B cell (primary cell): ENCODE data around the gene ESYT2. TPM values are rescaled to one million over a fixed set of nuclear protein-coding genes. Genes with fewer than 3 reads are reported as not detected.

ENCODE experiments used
- ATAC-seq: fragments of 200-7000 bp; cut with Tn5 transposase; one replicate; pipeline ENCODE4 v1.10.0; 2021; ENCODE audit warnings: low read depth, mild to moderate bottlenecking, moderate number of reproducible peaks, moderate library complexity
- CTCF ChIA-PET: fragments of 350-600 bp; sonication (Branson Sonifier 250); formaldehyde crosslinking; loops from one replicate; lab custom pipeline; 2021; ENCODE audit warnings: antibody characterized with exemption, inconsistent platforms; lab: Charles Lee
- POLR2A ChIA-PET: fragments of 350-600 bp; sonication (Branson Sonifier 250); formaldehyde crosslinking; loops from one replicate; lab custom pipeline; 2021; ENCODE audit warnings: antibody characterized with exemption; lab: Charles Lee
- DNase-seq: peaks from one replicate; pipeline ENCODE4 v3.0.0; 2013
- H2AFZ ChIP-seq: 2 replicates; pipeline ENCODE4 v1.6.1; 2012; ENCODE audit warnings: mild to moderate bottlenecking, low read depth, low read length; ENCODE audit not compliant: insufficient read depth, poor library complexity, severe bottlenecking
- H3K27ac ChIP-seq, 2 donors: 1 replicate in 1 of 2; 2 replicates in 1 of 2; pipeline ENCODE4 v1.5.1; 2012 to 2013; ENCODE audit warnings: low read length in 2 of 2, mild to moderate bottlenecking in 2 of 2, moderate library complexity in 1 of 2
- H3K27me3 ChIP-seq, 4 experiments: fragments of 200-600 bp in 1 of 4; sonication (generic) in 1 of 4; replicated peaks in 1 of 4; 1 replicate in 2 of 4; 2 replicates in 2 of 4; pipeline versions ENCODE4 v1.6.1 to v1.7.0; 2013 to 2016; ENCODE audit warnings: low read length in 3 of 4, mild to moderate bottlenecking in 2 of 4, mixed read lengths in 1 of 4, moderate library complexity in 1 of 4; ENCODE audit not compliant: insufficient read depth in 4 of 4, control insufficient read depth in 3 of 4; ENCODE audit errors: control extremely low read depth in 1 of 4
- H3K36me3 ChIP-seq, 2 experiments: replicated peaks in 1 of 2; 1 replicate in 1 of 2; 2 replicates in 1 of 2; pipeline versions ENCODE4 v1.6.1 to v1.7.1; 2013; ENCODE audit warnings: low read length in 1 of 2; ENCODE audit not compliant: insufficient read depth in 2 of 2, control insufficient read depth in 1 of 2; ENCODE audit errors: control extremely low read depth in 1 of 2, extremely low read depth in 1 of 2
- H3K4me1 ChIP-seq, 2 donors: fragments of 200-600 bp in 1 of 2; sonication (generic) in 1 of 2; 1 replicate in 1 of 2; 2 replicates in 1 of 2; pipeline versions ENCODE4 v1.5.1 to v1.6.1; 2013 to 2017; ENCODE audit warnings: low read length in 2 of 2; ENCODE audit not compliant: control insufficient read depth in 2 of 2, insufficient read depth in 2 of 2
- H3K4me2 ChIP-seq: replicated peaks from 2 replicates; pipeline ENCODE3; 2012; ENCODE audit warnings: mild to moderate bottlenecking, low read depth, low read length; ENCODE audit not compliant: poor library complexity, severe bottlenecking
- H3K4me3 ChIP-seq, 5 experiments: fragments of 200-600 bp in 1 of 5; sonication (generic) in 1 of 5; 1 replicate in 3 of 5; 2 replicates in 2 of 5; pipeline versions ENCODE4 v1.5.1 to v1.7.0; 2011 to 2016; ENCODE audit warnings: low read length in 4 of 5, mild to moderate bottlenecking in 4 of 5, low read depth in 2 of 5, control low read depth in 1 of 5, moderate library complexity in 1 of 5; ENCODE audit not compliant: insufficient read depth in 1 of 5; ENCODE audit errors: control extremely low read depth in 1 of 5, extremely low read depth in 1 of 5
- H3K79me2 ChIP-seq: fragments of 200-600 bp; sonication (generic); one replicate; pipeline ENCODE4 v1.6.0; 2016; ENCODE audit warnings: low read length; ENCODE audit not compliant: control insufficient read depth, insufficient read depth
- H3K9ac ChIP-seq: fragments of 200-600 bp; sonication (generic); 2 replicates; pipeline ENCODE4 v1.6.1; 2017; ENCODE audit warnings: mild to moderate bottlenecking, low read length, moderate library complexity
- H3K9me3 ChIP-seq, 3 donors: one replicate each; pipeline versions ENCODE4 v1.6.1 to v1.7.1; 2013; ENCODE audit warnings: low read length in 2 of 3; ENCODE audit not compliant: control insufficient read depth in 2 of 3, insufficient read depth in 1 of 3; ENCODE audit errors: control extremely low read depth in 1 of 3
- H4K20me1 ChIP-seq: 2 replicates; pipeline ENCODE4 v1.6.0; 2012; ENCODE audit warnings: mild to moderate bottlenecking, low read length; ENCODE audit not compliant: insufficient read depth, control insufficient read depth, poor library complexity, severe bottlenecking
- H3K27ac Mint-ChIP-seq: one replicate; pipeline ENCODE4 v1.8.0; 2021; ENCODE audit warnings: mixed read lengths
- H3K27me3 Mint-ChIP-seq: one replicate; pipeline ENCODE4 v1.8.0; 2021; ENCODE audit warnings: mixed read lengths
- H3K4me1 Mint-ChIP-seq: one replicate; pipeline ENCODE4 v1.8.0; 2021; ENCODE audit warnings: mixed read lengths
- H3K4me3 Mint-ChIP-seq: one replicate; pipeline ENCODE4 v1.8.0; 2021; ENCODE audit warnings: mixed read lengths
- H3K9me3 Mint-ChIP-seq: one replicate; pipeline ENCODE4 v1.8.0; 2022; ENCODE audit warnings: mixed read lengths; ENCODE audit not compliant: insufficient read depth
- CTCF ChIP-seq: fragments of 200-600 bp; IDR thresholded peaks from one replicate; pipeline ENCODE4 v1.8.0; 2022; ENCODE audit warnings: antibody characterized with exemption, mild to moderate bottlenecking
- EZH2 ChIP-seq: IDR thresholded peaks from 2 replicates; pipeline ENCODE4 v1.6.1; 2012; ENCODE audit warnings: borderline replicate concordance, low read depth, mild to moderate bottlenecking, moderate library complexity, low read length; ENCODE audit not compliant: insufficient read depth, poor library complexity, severe bottlenecking
- WGBS: methylation state at CpG from one replicate; pipeline ENCODE4 v1.1.5; 2013; ENCODE audit warnings: missing lambda C conversion rate; ENCODE audit not compliant: insufficient coverage; 5-methylcytosine and 5-hydroxymethylcytosine counted together
- intact Hi-C: fragments of 100-400 bp; cut with micrococcal nuclease; formaldehyde crosslinking; loops from one replicate; pipeline ENCODE4 v1.10.0; 2022
- polyA plus RNA-seq: library from polyadenylated mRNA; depleted of rRNA; stranded (reverse); fragments of >200 nt; gene quantifications from 2 replicates; pipeline ENCODE4 v1.2.3, GENCODE V29; 2012
- total RNA-seq, 2 donors: library from RNA; stranded (reverse); fragments of 120-200 nt in 1 of 2; gene quantifications; 1 replicate in 1 of 2; 2 replicates in 1 of 2; pipeline versions ENCODE4 v1.2.3 to v1.2.4, GENCODE V29; 2013 to 2022

Gene ESYT2
- total and polyA plus RNA-seq, 2 donors (not counting 1 experiment from before 2014, with no cell fraction given): 12.0 to 34.2 TPM

DNA sequence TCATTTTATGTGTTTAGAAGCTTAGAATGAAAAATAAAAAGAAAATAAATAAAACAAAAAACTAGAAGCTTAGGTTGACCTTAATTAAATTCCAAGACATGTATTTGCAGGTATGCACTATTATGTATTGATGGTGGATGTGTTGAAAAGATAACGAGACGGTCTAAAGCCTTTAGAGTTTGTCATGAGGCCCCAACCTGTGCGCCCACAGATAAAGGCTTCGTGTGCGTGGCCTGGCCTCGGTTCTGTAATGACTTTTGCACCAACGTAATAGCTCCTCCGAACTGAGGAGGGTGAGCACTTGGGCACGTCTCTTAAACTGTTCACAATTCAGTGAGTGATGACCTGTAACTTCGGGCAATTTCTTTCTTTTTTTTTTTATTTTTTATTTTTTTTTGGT, 81.0 kb downstream of the ESYT2 start:
- TF ChIP-seq CTCF (no peak), EZH2 (no peak)
- H3K36me3 ChIP-seq: peaks cover 0 to 38% of the 10 kb centered on the region in 2 experiments

GRCh38 chr7:158747408-158747807, 81.9 kb downstream of the ESYT2 start:
- no peak overlapping the region for H3K4me2 ChIP-seq
- Mint-ChIP-seq H3K27ac (no peak overlapping the region), H3K9me3 (no peaks in the 10 kb centered on the region), H3K4me1 (no peaks in the 10 kb centered on the region), H3K4me3 (no peak overlapping the region), H3K27me3 (no peaks in the 10 kb centered on the region)
- TF ChIP-seq CTCF: no peak
- TF ChIP-seq EZH2: no peak
- H3K4me1 ChIP-seq: no peaks in the 10 kb centered on the region
- no peaks in the 10 kb centered on the region for H3K79me2 ChIP-seq
- ATAC-seq: no peak
- DNase-seq: no peak
- H3K27ac ChIP-seq: no peak overlapping the region
- ChIA-PET CTCF (interaction anchor here (0.6 kb wide), 1 partner anchor 229 kb away, joined by 3 read pairs; no protein-coding TSS in a partner anchor), POLR2A (no interaction called here)
- 96% methylated on average over 7 of the region's 10 CpGs for WGBS
- intact Hi-C loops: no loop called here
- no peaks in the 10 kb centered on the region for H3K9me3 ChIP-seq
- no peak overlapping the region for H3K4me3 ChIP-seq
- H4K20me1 ChIP-seq: no peaks in the 10 kb centered on the region
- H2AFZ ChIP-seq: no peak overlapping the region
- H3K36me3 ChIP-seq: peaks cover 0 to 44% of the 10 kb centered on the region in 2 experiments
- no peaks in the 10 kb centered on the region for H3K27me3 ChIP-seq
- H3K9ac ChIP-seq: no peak overlapping the region

More for the DNA sequence above, 81.0 kb downstream of the ESYT2 start:
- Histone ChIP-seq H4K20me1 (no peaks in the 10 kb centered on the region), H2AFZ (no peak overlapping the region), H3K27me3 (no peaks in the 10 kb centered on the region), H3K27ac (no peak overlapping the region), H3K9me3 (no peaks in the 10 kb centered on the region), H3K4me3 (no peak overlapping the region), H3K9ac (no peak overlapping the region), H3K4me2 (no peak overlapping the region), H3K79me2 (no peaks in the 10 kb centered on the region), H3K4me1 (no peaks in the 10 kb centered on the region)
- ChIA-PET CTCF (no interaction called here), POLR2A (no interaction called here)
- ATAC-seq (no peak), DNase-seq (no peak)
- H3K27ac Mint-ChIP-seq: no peak overlapping the region
- no peak overlapping the region for H3K4me3 Mint-ChIP-seq
- H3K27me3 Mint-ChIP-seq: no peaks in the 10 kb centered on the region
- no peaks in the 10 kb centered on the region for H3K9me3 Mint-ChIP-seq
- WGBS: 88% methylated on average over 9 of the region's 10 CpGs
- intact Hi-C loops: no loop called here
- H3K4me1 Mint-ChIP-seq: no peaks in the 10 kb centered on the region
